Measurements from ENCODE around the gene RTKN2. TPM values are rescaled to one million over a fixed set of nuclear protein-coding genes. Genes with fewer than 3 reads are reported as not detected.

The RTKN2 gene
- total and polyA plus RNA-seq, 9 of the 15 experiments (the other 6 are each of a cell fraction or from before 2014, with no cell fraction given) = 0.03 to 0.11 (median 0.05) TPM; not detected in 2

DNA sequence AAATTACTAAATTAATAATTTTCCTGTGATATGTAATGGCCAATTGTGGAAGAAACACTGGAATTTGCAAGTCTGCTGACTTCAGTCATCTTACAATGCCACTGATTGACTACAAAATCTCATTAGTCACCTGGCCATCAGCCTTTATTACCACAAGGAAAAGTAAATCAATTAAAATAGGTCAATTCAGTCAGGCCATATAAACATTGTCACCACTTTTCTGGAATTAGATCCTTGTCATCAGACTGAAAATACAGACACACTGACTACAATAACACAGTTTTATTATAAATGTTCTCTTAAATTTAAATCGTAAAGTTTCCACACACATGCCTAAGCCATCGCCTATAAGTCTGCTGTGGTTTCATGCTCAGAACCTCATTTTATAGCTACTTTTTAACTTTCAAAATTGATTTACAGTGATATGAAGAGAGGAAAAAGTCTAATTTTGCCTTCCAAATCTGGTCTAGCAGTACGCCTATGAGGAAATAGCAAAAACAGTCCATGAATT, 54.2 kb downstream of the RTKN2 start:
- POLR2A ChIA-PET = no interaction called here
- in situ Hi-C loops (cut with MboI) = no loop called here
- Histone ChIP-seq H3K9ac (ENCODE audit: insufficient read depth in 1 of 2, low read depth in 2 of 2, low read length in 2 of 2) (no peak overlapping the region), H3K27ac (ENCODE audit: extremely low read depth, low read depth, low read length) (no peak overlapping the region), H4K20me1 (replicated peaks; ENCODE audit: control insufficient read depth, insufficient read depth, low read length) (no peaks in the 10 kb centered on the region), H3K27me3 (ENCODE audit: control insufficient read depth in 2 of 2, insufficient read depth in 2 of 2, low read length in 2 of 2) (no peaks in the 10 kb centered on the region), H3K36me3 (ENCODE audit: control insufficient read depth, insufficient read depth, low read length) (no peaks in the 10 kb centered on the region), H3K4me1 (replicated peaks in 1 of 2; ENCODE audit: control insufficient read depth in 2 of 2, insufficient read depth in 2 of 2, low read length in 2 of 2) (no peaks in the 10 kb centered on the region), H3K9me3 (replicated peaks; ENCODE audit: control insufficient read depth, insufficient read depth, low read depth, low read length) (no peaks in the 10 kb centered on the region), H3K4me3 (no peak overlapping the region), H3K79me2 (ENCODE audit: control insufficient read depth, insufficient read depth, low read length) (no peaks in the 10 kb centered on the region), H2AFZ (ENCODE audit: low read depth, low read length) (no peak overlapping the region), H3K4me2 (ENCODE audit: insufficient read depth, low read length) (no peak overlapping the region), H3K9me1 (ENCODE audit: control insufficient read depth, insufficient read depth, low read length) (no peaks in the 10 kb centered on the region)
- WGBS (ENCODE audit: insufficient coverage, low coverage, missing lambda C conversion rate) = 1% methylated on average over 3 of the region's 3 CpGs
- no peak for TF ChIP-seq GATAD2A (IDR thresholded peaks at IDR 0.05)
- TF ChIP-seq, protein P1, sequence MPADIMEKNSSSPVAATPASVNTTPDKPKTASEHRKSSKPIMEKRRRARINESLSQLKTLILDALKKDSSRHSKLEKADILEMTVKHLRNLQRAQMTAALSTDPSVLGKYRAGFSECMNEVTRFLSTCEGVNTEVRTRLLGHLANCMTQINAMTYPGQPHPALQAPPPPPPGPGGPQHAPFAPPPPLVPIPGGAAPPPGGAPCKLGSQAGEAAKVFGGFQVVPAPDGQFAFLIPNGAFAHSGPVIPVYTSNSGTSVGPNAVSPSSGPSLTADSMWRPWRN (IDR thresholded peaks at IDR 0.05; ENCODE audit: low read depth) = no peak
- TF ChIP-seq, protein P2, sequence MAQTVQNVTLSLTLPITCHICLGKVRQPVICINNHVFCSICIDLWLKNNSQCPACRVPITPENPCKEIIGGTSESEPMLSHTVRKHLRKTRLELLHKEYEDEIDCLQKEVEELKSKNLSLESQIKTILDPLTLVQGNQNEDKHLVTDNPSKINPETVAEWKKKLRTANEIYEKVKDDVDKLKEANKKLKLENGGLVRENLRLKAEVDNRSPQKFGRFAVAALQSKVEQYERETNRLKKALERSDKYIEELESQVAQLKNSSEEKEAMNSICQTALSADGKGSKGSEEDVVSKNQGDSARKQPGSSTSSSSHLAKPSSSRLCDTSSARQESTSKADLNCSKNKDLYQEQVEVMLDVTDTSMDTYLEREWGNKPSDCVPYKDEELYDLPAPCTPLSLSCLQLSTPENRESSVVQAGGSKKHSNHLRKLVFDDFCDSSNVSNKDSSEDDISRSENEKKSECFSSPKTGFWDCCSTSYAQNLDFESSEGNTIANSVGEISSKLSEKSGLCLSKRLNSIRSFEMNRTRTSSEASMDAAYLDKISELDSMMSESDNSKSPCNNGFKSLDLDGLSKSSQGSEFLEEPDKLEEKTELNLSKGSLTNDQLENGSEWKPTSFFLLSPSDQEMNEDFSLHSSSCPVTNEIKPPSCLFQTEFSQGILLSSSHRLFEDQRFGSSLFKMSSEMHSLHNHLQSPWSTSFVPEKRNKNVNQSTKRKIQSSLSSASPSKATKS (CRISPR knock-in tag; IDR thresholded peaks at IDR 0.05) = no peak
- TF ChIP-seq, protein P3, sequence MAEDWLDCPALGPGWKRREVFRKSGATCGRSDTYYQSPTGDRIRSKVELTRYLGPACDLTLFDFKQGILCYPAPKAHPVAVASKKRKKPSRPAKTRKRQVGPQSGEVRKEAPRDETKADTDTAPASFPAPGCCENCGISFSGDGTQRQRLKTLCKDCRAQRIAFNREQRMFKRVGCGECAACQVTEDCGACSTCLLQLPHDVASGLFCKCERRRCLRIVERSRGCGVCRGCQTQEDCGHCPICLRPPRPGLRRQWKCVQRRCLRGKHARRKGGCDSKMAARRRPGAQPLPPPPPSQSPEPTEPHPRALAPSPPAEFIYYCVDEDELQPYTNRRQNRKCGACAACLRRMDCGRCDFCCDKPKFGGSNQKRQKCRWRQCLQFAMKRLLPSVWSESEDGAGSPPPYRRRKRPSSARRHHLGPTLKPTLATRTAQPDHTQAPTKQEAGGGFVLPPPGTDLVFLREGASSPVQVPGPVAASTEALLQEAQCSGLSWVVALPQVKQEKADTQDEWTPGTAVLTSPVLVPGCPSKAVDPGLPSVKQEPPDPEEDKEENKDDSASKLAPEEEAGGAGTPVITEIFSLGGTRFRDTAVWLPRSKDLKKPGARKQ (CRISPR knock-in tag; IDR thresholded peaks at IDR 0.05) = no peak
- TF ChIP-seq ZNF232 (CRISPR knock-in tag; IDR thresholded peaks at IDR 0.05) = no peak
- ATAC-seq (no peak), FAIRE-seq (no peak), DNase-seq (ENCODE audit: extremely low read depth in 1 of 4, low spot score in 3 of 4) (no peak)
- no TSS peak for BruUV-seq (replicated peaks)
- intact Hi-C loops (cut with micrococcal nuclease) = loop anchor here (5.0 kb wide), 1 partner anchor 62 kb away; no protein-coding TSS in a partner anchor
- CTCF ChIA-PET (ENCODE audit: low intra/inter-chr PET ratio) = no interaction called here

Measured in K562 (cell line).